ENCODE data around the gene TLX1.

TLX1 gene

DNA sequence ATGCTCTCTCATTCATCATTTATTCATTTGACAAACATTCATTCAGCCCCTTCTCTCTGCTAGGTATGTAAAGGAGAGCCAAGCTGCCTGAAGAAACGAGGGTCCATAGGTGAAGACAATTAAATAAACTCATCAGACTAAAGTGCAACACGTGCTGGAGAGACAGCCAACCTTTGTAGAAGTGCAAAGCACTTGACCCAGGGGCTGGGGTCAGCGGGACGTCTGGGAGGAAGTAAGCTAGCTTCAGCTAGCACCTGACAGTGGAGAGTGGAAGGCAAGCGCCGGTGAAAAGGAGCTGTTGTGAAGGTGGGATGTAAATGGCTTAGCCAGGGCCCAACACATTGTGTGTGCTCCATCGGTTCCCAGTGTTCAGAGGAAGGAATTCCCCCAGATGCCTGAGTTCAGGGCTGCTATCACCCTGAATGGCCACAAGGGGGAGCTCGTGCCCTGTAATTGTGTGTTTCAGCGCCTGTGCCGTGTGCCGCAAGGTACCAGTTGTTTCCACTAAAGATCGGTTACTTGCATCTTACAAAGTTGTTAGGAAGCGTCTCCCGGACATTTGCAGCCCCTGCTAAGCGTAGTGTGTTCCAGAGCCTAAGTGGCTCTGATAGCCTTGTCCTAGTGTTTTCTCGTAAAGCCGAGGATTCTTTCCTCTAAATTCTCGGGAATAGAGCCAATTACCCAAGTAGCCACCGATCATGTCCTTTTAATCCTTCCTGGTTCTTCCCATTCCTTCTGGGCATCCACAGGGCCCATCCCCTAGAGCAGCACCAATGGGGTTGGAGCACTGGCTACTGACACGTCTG is 30.6 kb downstream of the TLX1 start:
- Histone ChIP-seq H2BK120ac (ENCODE audit: insufficient read depth, low read length, poor library complexity) (no peak overlapping the region), H2BK5ac (ENCODE audit: low read depth, low read length, poor library complexity) (no peak overlapping the region), H3K79me1 (ENCODE audit: low read length) (no peaks in the 10 kb centered on the region), H2AK5ac (ENCODE audit: low read length) (no peak overlapping the region), H3K27ac (ENCODE audit: low read depth, low read length) (no peak overlapping the region), H4K12ac (ENCODE audit: low read depth, low read length) (no peak overlapping the region), H3K36me3 (ENCODE audit: control insufficient read depth in 1 of 2, insufficient read depth in 2 of 2, low read length in 2 of 2) (no peaks in the 10 kb centered on the region), H3K4me2 (ENCODE audit: low read length) (no peak overlapping the region), H3K9me3 (ENCODE audit: insufficient read depth, low read depth, low read length) (peaks cover 6% of the 10 kb centered on the region), H3K4me1 (ENCODE audit: control insufficient read depth in 1 of 2, insufficient read depth in 2 of 2, low read length in 2 of 2) (peaks cover 6 to 8% of the 10 kb centered on the region in 2 experiments), H3K4ac (ENCODE audit: low read depth, low read length) (no peak overlapping the region), H4K8ac (ENCODE audit: low read depth, low read length) (no peak overlapping the region), H3K9ac (ENCODE audit: low read length) (no peak overlapping the region), H3K27me3 (ENCODE audit: insufficient read depth, low read length) (no peaks in the 10 kb centered on the region), H3K79me2 (ENCODE audit: control insufficient read depth, insufficient read depth, low read length, poor library complexity) (no peaks in the 10 kb centered on the region), H2AFZ (ENCODE audit: insufficient read depth, low read length, poor library complexity) (no peak overlapping the region), H3K18ac (ENCODE audit: low read length) (no peak overlapping the region), H2BK12ac (ENCODE audit: low read length) (no peak overlapping the region), H4K91ac (ENCODE audit: low read depth, low read length) (no peak overlapping the region), H3K4me3 (ENCODE audit: low read depth, low read length) (no peak overlapping the region), H3K14ac (ENCODE audit: low read length) (no peak overlapping the region), H3K23ac (ENCODE audit: low read length) (no peak overlapping the region)
- peak; percentile 57 to 94 for DNase-seq
- no CpG with 5 or more reads among the region's 20 CpGs for WGBS (ENCODE audit: extremely low coverage, insufficient coverage, insufficient read length)

DNA sequence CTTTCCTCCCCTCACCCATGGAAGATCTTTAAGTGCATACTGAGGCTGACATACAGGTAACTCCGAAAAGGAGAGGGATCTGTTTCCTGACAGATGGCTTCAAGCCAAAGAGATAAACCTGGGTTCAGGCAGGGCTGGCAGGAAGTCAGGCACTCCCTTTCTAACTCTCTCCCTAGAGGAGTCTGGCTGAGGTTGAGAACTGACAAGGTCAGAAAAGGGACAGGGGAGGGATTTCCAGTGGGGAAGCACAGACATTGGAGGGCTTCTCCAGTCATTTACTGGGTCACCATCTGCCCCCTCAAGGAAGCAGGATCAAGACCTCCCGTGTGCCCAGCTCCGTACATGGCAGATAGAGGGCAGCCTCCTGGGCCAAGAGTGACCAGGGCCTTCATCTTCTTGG is 31.6 kb downstream of the TLX1 start:
- Histone ChIP-seq H4K8ac (ENCODE audit: low read depth, low read length) (no peak overlapping the region), H3K79me1 (ENCODE audit: low read length) (no peaks in the 10 kb centered on the region), H3K36me3 (ENCODE audit: control insufficient read depth in 1 of 2, insufficient read depth in 2 of 2, low read length in 2 of 2) (no peaks in the 10 kb centered on the region), H3K9ac (ENCODE audit: low read length) (no peak overlapping the region), H3K23ac (ENCODE audit: low read length) (no peak overlapping the region), H3K4me2 (ENCODE audit: low read length) (no peak overlapping the region), H2BK120ac (ENCODE audit: insufficient read depth, low read length, poor library complexity) (no peak overlapping the region), H4K91ac (ENCODE audit: low read depth, low read length) (no peak overlapping the region), H2AK5ac (ENCODE audit: low read length) (no peak overlapping the region), H3K27ac (ENCODE audit: low read depth, low read length) (no peak overlapping the region), H3K9me3 (ENCODE audit: insufficient read depth, low read depth, low read length) (peaks cover 6% of the 10 kb centered on the region), H3K18ac (ENCODE audit: low read length) (no peak overlapping the region), H3K4me3 (ENCODE audit: low read depth, low read length) (no peak overlapping the region), H3K14ac (ENCODE audit: low read length) (no peak overlapping the region), H3K79me2 (ENCODE audit: control insufficient read depth, insufficient read depth, low read length, poor library complexity) (no peaks in the 10 kb centered on the region), H2AFZ (ENCODE audit: insufficient read depth, low read length, poor library complexity) (no peak overlapping the region), H2BK12ac (ENCODE audit: low read length) (no peak overlapping the region), H3K4ac (ENCODE audit: low read depth, low read length) (no peak overlapping the region), H3K27me3 (ENCODE audit: insufficient read depth, low read length) (no peaks in the 10 kb centered on the region), H2BK5ac (ENCODE audit: low read depth, low read length, poor library complexity) (no peak overlapping the region), H3K4me1 (ENCODE audit: control insufficient read depth in 1 of 2, insufficient read depth in 2 of 2, low read length in 2 of 2) (peaks cover 6 to 8% of the 10 kb centered on the region in 2 experiments), H4K12ac (ENCODE audit: low read depth, low read length) (no peak overlapping the region)
- WGBS (ENCODE audit: extremely low coverage, insufficient coverage, insufficient read length) = no CpG with 5 or more reads among the region's 3 CpGs
- DNase-seq = no peak

DNA sequence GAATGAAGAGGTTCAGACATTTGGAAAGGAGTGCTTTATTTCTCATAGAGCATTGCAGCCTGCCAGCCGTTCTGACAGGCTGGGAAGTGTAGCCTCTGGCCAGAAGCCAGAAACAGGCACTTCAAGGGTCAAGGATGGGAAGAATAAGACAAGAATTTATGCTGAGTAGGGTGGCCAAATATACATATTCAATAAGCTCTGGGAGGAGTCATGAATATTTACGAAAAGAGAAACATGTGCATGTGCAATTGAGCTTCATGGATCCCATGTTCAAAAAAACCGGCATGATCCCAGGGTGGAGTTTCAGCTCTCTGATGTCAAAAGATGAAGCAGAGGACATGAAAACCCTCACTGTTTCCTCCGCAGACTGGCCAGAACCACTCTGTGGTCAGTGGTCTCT is 32.9 kb downstream of the TLX1 start:
- no peaks in the 10 kb centered on the region for H3K36me3 ChIP-seq (ENCODE audit: control insufficient read depth in 1 of 2, insufficient read depth in 2 of 2, low read length in 2 of 2)
- H3K18ac ChIP-seq (ENCODE audit: low read length) = no peak overlapping the region
- no peak overlapping the region for H4K91ac ChIP-seq (ENCODE audit: low read depth, low read length)
- no peak overlapping the region for H3K4ac ChIP-seq (ENCODE audit: low read depth, low read length)
- no peaks in the 10 kb centered on the region for H3K4me1 ChIP-seq (ENCODE audit: control insufficient read depth in 1 of 2, insufficient read depth in 2 of 2, low read length in 2 of 2)
- H3K27ac ChIP-seq (ENCODE audit: low read depth, low read length) = no peak overlapping the region
- H3K79me2 ChIP-seq (ENCODE audit: control insufficient read depth, insufficient read depth, low read length, poor library complexity) = no peaks in the 10 kb centered on the region
- no peak overlapping the region for H3K4me3 ChIP-seq (ENCODE audit: low read depth, low read length)
- no peak for DNase-seq
- no peak overlapping the region for H4K12ac ChIP-seq (ENCODE audit: low read depth, low read length)
- H2AK5ac ChIP-seq (ENCODE audit: low read length) = no peak overlapping the region
- no peaks in the 10 kb centered on the region for H3K79me1 ChIP-seq (ENCODE audit: low read length)
- H3K23ac ChIP-seq (ENCODE audit: low read length) = no peak overlapping the region
- H2BK5ac ChIP-seq (ENCODE audit: low read depth, low read length, poor library complexity) = no peak overlapping the region
- no peak overlapping the region for H4K8ac ChIP-seq (ENCODE audit: low read depth, low read length)
- H3K4me2 ChIP-seq (ENCODE audit: low read length) = no peak overlapping the region
- H2BK12ac ChIP-seq (ENCODE audit: low read length) = no peak overlapping the region
- no peak overlapping the region for H3K9ac ChIP-seq (ENCODE audit: low read length)
- WGBS (ENCODE audit: extremely low coverage, insufficient coverage, insufficient read length) = no CpG with 5 or more reads among the region's 4 CpGs
- no peak overlapping the region for H2AFZ ChIP-seq (ENCODE audit: insufficient read depth, low read length, poor library complexity)
- no peak overlapping the region for H3K14ac ChIP-seq (ENCODE audit: low read length)
- peaks cover 4% of the 10 kb centered on the region for H3K9me3 ChIP-seq (ENCODE audit: insufficient read depth, low read depth, low read length)
- no peaks in the 10 kb centered on the region for H3K27me3 ChIP-seq (ENCODE audit: insufficient read depth, low read length)
- no peak overlapping the region for H2BK120ac ChIP-seq (ENCODE audit: insufficient read depth, low read length, poor library complexity)

DNA sequence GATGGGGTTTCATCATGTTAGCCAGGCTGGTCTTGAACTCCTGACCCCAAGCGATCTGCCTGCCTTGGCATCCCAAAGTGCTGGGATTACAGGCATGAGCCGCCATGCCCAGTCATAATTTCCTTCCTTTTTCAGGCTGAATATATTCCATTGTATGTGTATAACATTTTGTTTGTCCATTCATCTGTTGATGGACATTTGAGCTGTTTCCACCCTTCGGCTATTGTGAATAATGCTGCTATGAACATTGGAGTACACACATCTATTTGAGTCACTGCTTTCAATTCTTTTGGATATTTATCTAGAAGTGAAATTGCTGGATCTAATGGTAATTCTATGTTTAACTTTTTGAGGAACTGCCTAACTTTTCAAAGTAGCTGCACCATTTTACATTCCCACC is 34.6 kb downstream of the TLX1 start:
- no peak overlapping the region for H2AK5ac ChIP-seq (ENCODE audit: low read length)
- H4K91ac ChIP-seq (ENCODE audit: low read depth, low read length) = no peak overlapping the region
- no peaks in the 10 kb centered on the region for H3K27me3 ChIP-seq (ENCODE audit: insufficient read depth, low read length)
- no peaks in the 10 kb centered on the region for H3K36me3 ChIP-seq (ENCODE audit: control insufficient read depth in 1 of 2, insufficient read depth in 2 of 2, low read length in 2 of 2)
- H2AFZ ChIP-seq (ENCODE audit: insufficient read depth, low read length, poor library complexity) = no peak overlapping the region
- H3K79me1 ChIP-seq (ENCODE audit: low read length) = no peaks in the 10 kb centered on the region
- no peak overlapping the region for H2BK120ac ChIP-seq (ENCODE audit: insufficient read depth, low read length, poor library complexity)
- H3K4me1 ChIP-seq (ENCODE audit: control insufficient read depth in 1 of 2, insufficient read depth in 2 of 2, low read length in 2 of 2) = no peaks in the 10 kb centered on the region
- H3K23ac ChIP-seq (ENCODE audit: low read length) = no peak overlapping the region
- no peak overlapping the region for H2BK5ac ChIP-seq (ENCODE audit: low read depth, low read length, poor library complexity)
- H3K9me3 ChIP-seq (ENCODE audit: insufficient read depth, low read depth, low read length) = peaks cover 3% of the 10 kb centered on the region
- H3K14ac ChIP-seq (ENCODE audit: low read length) = no peak overlapping the region
- H3K4me3 ChIP-seq (ENCODE audit: low read depth, low read length) = no peak overlapping the region
- no peak overlapping the region for H3K18ac ChIP-seq (ENCODE audit: low read length)
- no peak overlapping the region for H3K27ac ChIP-seq (ENCODE audit: low read depth, low read length)
- H2BK12ac ChIP-seq (ENCODE audit: low read length) = no peak overlapping the region
- no peaks in the 10 kb centered on the region for H3K79me2 ChIP-seq (ENCODE audit: control insufficient read depth, insufficient read depth, low read length, poor library complexity)
- no peak overlapping the region for H3K4ac ChIP-seq (ENCODE audit: low read depth, low read length)
- no peak overlapping the region for H3K9ac ChIP-seq (ENCODE audit: low read length)
- H3K4me2 ChIP-seq (ENCODE audit: low read length) = no peak overlapping the region
- no peak overlapping the region for H4K8ac ChIP-seq (ENCODE audit: low read depth, low read length)
- no CpG with 5 or more reads among the region's 3 CpGs for WGBS (ENCODE audit: extremely low coverage, insufficient coverage, insufficient read length)
- no peak overlapping the region for H4K12ac ChIP-seq (ENCODE audit: low read depth, low read length)
- DNase-seq = no peak
